GM10248 (cell line): ENCODE results near the gene ATAD3B.
"Not testable (repeated sequence)": the region's sequence is repeated elsewhere in the genome, so short reads cannot be mapped to it uniquely, and the experiment has no call there.

Experiments
- CTCF ChIA-PET: fragments of 300-600 bp; sonication (Branson Sonifier 250); formaldehyde crosslinking; extraction: SDS; loops from one replicate; lab custom pipeline; 2021; ENCODE audit warnings: antibody characterized with exemption; lab: Yijun Ruan, JAX
- POLR2A ChIA-PET: fragments of 350-650 bp; sonication (Branson Sonifier 250); formaldehyde crosslinking; extraction: SDS; loops from one replicate; lab custom pipeline; 2020; ENCODE audit warnings: antibody characterized with exemption; lab: Yijun Ruan, JAX
- DNase-seq: peaks from one replicate; pipeline ENCODE4 v3.0.0; 2012; ENCODE audit errors: extremely low spot score
- CTCF ChIP-seq: IDR thresholded peaks from 2 replicates; pipeline ENCODE4 v1.5.1; 2012; ENCODE audit warnings: mild to moderate bottlenecking, low read depth; ENCODE audit errors: extremely low read depth, missing control alignments, control extremely low read depth

Gene ATAD3B

GRCh38 chr1:1452882-1453281 is 18.7 kb upstream of the ATAD3B start:
- DNase-seq = no peak
- POLR2A ChIA-PET = no interaction called here
- no peak for TF ChIP-seq CTCF
- CTCF ChIA-PET = interaction anchor here (1.1 kb wide), 1 partner anchor 10 kb away, joined by 3 read pairs; no protein-coding TSS in a partner anchor

- CTCF ChIA-PET = interaction anchor here (1.4 kb wide), 1 partner anchor 14 kb away, joined by 4 read pairs; no protein-coding TSS in a partner anchor
- POLR2A ChIA-PET, DNase-seq: not testable (repeated sequence)
Measured at GRCh38 chr1:1454286-1455056, 17.1 kb upstream of the ATAD3B start.

- ChIA-PET POLR2A (no interaction called here), CTCF (interaction anchor here (1.4 kb wide), 1 partner anchor 15 kb away, joined by 4 read pairs; no protein-coding TSS in a partner anchor)
- no peak for DNase-seq
- TF ChIP-seq CTCF = no peak
Measured at GRCh38 chr1:1455366-1455884, 16.1 kb upstream of the ATAD3B start.

- DNase-seq, POLR2A ChIA-PET: not testable (repeated sequence)
- CTCF ChIA-PET = interaction anchor here (1.4 kb wide), 1 partner anchor 15 kb away, joined by 4 read pairs; no protein-coding TSS in a partner anchor
Measured at GRCh38 chr1:1455934-1456333, 15.6 kb upstream of the ATAD3B start.

GRCh38 chr1:1456683-1457255 is 14.8 kb upstream of the ATAD3B start:
- POLR2A ChIA-PET, DNase-seq, CTCF ChIA-PET: not testable (repeated sequence)

GRCh38 chr1:1459156-1459555 is 12.4 kb upstream of the ATAD3B start:
- DNase-seq, CTCF ChIA-PET, POLR2A ChIA-PET: not testable (repeated sequence)

- POLR2A ChIA-PET, CTCF ChIA-PET, DNase-seq: not testable (repeated sequence)
Measured at GRCh38 chr1:1459711-1460110, 11.9 kb upstream of the ATAD3B start.

- POLR2A ChIA-PET = no interaction called here
Measured at GRCh38 chr1:1460540-1461130, 10.9 kb upstream of the ATAD3B start.

More at GRCh38 chr1:1460540-1461130, 10.9 kb upstream of the ATAD3B start:
- no peak for TF ChIP-seq CTCF
- no peak for DNase-seq
- CTCF ChIA-PET = no interaction called here
